Measurements from ENCODE around the gene TRIM28.
A peak's percentile ranks its signal among the peaks of the same experiment; 100 is the strongest.
"Not testable (repeated sequence)": the region's sequence is repeated elsewhere in the genome, so short reads cannot be mapped to it uniquely, and the experiment has no call there.

The TRIM28 gene

GRCh38 chr19:58519355-58520256, 24.3 kb upstream of the TRIM28 start, which contains the start of gene ZBTB45:
Gene ZBTB45 (minus strand): TSS chr19:58519810. CDS start chr19:58517673, 2,137 bp downstream.
- peak; percentile 88 for DNase-seq (ENCODE audit: low spot score)

DNA sequence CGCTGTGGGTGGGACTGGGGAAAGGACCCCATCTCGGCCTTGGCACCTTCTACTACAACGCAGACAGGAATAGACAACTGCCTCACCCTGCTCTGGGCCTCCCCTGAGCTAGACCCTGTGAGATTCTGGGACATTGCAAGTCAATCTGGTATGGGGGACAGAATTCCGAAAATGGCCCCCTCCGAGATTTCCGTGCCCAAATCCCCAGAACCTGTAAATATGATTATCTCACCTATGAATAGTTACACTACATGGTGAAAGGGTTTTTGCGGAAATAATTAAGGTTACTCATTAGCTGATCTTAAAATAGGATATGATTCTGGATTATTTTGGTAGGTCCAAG, 23.6 kb upstream of the TRIM28 start:
- DNase-seq (ENCODE audit: low spot score) = no peak

DNA sequence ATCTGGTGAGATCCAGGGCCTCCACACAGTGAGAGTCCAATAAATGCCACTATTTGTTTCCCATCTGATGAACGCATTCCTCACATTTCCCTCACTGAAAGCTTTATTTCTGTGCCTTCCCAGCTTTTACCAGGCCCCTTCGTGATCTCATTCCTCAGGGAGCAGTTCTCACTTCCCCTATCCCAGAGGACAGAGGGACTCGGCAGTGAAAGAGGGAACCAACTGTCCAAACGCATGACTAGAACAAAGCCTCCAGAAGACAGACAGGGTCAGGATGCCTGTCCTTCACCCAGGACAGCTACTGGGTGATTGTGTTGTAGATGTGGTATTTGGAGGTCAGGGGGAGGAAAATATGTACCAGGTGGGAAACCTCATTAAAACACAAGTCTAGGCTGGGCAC, 22.2 kb upstream of the TRIM28 start:
- no peak for DNase-seq (ENCODE audit: low spot score)

- DNase-seq (ENCODE audit: low spot score) = no peak
Observed at GRCh38 chr19:58522709-58523108, 21.2 kb upstream of the TRIM28 start.

- DNase-seq (ENCODE audit: low spot score) = no peak
Observed at GRCh38 chr19:58529405-58529804, 14.5 kb upstream of the TRIM28 start.

DNA sequence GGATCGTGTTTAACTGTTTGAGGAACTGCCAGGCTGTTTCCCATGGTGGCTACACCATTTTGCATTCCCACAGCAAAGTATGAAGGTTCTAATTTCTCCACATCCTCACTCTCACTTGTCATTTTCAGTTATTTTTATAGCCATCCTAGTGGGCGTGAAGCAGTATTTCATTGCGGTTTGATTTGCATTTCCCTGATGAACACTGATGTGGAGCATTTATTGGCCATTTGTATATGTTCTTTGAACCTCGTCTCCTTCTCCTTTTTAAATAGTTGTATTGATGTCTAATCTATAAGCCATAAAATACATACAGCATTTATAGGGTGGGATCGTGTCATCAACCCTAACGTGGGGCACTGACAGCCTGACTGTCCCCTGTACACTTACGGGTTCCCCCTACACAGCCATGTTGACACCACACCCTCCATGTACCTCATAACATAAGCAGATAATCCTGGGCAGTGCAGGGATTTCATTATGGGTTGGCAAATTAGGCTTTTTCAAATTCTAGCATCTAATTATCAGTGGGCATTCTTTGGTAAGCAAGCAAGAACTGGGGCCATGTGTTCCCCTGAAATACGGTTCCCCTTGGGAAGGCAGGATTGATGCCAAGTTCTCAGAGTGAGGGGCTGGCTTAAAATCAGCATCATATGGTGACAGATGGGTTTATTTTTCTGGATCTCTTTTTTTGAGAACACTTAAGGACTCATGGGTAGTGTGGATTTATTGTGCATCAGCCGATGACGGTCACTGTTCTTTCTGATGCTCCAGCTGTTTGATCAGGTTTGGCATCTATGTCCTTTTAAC, 12.6 kb upstream of the TRIM28 start:
- DNase-seq (ENCODE audit: low spot score) = no peak

DNA sequence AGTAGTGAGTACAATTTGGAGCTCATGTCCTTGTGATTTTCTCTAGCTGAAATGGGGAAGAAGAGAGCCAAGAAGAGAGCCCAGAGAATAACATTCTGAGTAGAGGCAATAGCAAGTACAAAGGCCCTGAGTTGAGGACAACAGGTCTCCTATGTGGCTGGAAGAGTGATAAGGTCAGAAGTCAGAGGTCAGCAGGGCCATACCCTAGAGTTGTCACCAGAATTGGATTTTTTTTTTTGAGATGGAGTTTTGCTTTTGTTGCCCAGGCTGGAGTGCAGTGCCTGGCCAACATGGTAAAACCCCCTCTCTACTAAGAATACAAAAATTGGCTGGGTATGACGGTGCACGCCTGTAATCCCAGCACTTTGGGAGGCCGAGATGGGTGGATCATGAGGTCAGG, 8.0 kb upstream of the TRIM28 start:
- DNase-seq (ENCODE audit: low spot score) = no peak

- DNase-seq (ENCODE audit: low spot score) = no peak
Observed at GRCh38 chr19:58536852-58537798, 6.7 kb upstream of the TRIM28 start.

- DNase-seq (ENCODE audit: low spot score) = peak; percentile 22
Observed at GRCh38 chr19:58538257-58539168, 5.4 kb upstream of the TRIM28 start.

GRCh38 chr19:58539169-58539559, 4.7 kb upstream of the TRIM28 start:
- not testable (repeated sequence) for DNase-seq (ENCODE audit: low spot score)

DNA sequence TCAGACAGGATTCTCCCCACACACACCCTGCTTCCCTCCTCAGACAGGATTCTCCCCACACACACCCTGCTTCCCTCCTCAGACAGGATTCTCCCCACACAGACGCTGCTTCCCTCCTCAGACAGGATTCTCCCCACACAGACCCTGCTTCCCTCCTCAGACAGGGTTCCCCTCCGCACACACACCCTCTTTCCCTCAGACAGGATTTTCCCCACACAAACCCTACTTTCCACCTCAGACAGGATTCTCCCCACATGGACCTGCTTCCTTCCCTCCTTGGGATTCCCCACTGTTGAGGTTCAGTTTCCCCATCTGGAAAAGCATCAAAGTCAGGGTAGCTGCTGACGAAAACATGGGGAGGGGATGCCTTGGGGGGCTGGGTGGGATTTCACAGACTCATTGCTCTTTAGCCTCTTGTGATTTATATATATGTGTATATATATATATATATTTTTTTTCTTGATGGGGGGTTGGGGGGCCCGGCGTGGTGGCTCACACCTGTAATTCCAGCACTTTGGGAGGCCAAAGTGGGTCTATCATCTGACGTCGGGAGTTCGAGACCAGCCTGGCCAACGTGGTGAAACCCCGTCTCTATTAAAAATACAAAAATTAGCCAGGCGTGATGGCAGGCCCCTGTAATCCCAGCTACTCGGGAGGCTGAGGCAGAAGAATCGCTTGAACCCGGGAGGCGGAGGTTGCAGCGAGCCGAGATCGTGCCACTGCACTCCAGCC, 1.1 kb upstream of the TRIM28 start:
- DNase-seq (ENCODE audit: low spot score) = not testable (repeated sequence)

DNA sequence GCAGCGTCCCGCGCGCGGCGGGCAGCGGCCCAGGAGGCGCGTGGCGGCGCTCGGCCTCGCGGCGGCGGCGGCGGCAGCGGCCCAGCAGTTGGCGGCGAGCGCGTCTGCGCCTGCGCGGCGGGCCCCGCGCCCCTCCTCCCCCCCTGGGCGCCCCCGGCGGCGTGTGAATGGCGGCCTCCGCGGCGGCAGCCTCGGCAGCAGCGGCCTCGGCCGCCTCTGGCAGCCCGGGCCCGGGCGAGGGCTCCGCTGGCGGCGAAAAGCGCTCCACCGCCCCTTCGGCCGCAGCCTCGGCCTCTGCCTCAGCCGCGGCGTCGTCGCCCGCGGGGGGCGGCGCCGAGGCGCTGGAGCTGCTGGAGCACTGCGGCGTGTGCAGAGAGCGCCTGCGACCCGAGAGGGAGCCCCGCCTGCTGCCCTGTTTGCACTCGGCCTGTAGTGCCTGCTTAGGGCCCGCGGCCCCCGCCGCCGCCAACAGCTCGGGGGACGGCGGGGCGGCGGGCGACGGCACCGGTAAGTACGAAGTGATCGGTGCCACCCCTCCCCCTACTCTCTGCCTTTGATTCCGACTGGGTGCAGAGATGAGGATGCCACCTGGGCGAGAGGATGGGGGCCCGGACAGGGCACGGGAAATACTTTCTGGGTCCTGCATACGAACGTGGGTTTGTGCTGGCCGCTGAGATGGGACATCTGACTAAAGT, 874 bp downstream of the TRIM28 start:
- peak; percentile 78 for DNase-seq (ENCODE audit: low spot score)

GRCh38 chr19:58545286-58546018, 1.6 kb downstream of the TRIM28 start:
- peak; percentile 11 for DNase-seq (ENCODE audit: low spot score)

- DNase-seq (ENCODE audit: low spot score) = peak; percentile 8
Observed at GRCh38 chr19:58546019-58546530, 2.2 kb downstream of the TRIM28 start.

DNA sequence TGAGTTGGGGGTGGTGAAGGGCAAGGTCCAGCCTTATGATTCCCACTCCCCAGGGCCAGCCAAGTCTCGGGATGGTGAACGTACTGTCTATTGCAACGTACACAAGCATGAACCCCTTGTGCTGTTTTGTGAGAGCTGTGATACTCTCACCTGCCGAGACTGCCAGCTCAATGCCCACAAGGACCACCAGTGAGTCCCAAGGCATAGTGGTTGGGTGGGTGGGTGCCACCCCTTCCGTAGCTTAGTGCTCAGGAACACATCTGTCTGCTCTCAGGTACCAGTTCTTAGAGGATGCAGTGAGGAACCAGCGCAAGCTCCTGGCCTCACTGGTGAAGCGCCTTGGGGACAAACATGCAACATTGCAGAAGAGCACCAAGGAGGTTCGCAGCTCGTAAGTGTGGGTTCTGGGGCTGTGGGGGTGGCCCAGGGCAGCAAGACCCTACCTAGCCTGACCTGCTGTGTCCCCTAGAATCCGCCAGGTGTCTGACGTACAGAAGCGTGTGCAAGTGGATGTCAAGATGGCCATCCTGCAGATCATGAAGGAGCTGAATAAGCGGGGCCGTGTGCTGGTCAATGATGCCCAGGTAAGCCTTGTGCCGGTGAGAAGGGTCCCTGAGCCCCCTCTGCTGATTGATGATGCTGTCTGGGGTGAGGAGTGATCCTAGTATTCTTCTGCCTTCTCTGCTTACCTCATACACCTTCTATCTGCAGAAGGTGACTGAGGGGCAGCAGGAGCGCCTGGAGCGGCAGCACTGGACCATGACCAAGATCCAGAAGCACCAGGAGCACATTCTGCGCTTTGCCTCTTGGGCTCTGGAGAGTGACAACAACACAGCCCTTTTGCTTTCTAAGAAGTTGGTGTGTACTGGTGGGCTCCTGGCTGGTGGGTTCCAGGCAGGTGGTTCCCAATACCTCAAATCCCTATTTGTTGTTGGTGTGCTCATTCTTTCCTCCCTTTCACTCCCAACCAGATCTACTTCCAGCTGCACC, 3.8 kb downstream of the TRIM28 start:
- DNase-seq (ENCODE audit: low spot score) = no peak

DNA sequence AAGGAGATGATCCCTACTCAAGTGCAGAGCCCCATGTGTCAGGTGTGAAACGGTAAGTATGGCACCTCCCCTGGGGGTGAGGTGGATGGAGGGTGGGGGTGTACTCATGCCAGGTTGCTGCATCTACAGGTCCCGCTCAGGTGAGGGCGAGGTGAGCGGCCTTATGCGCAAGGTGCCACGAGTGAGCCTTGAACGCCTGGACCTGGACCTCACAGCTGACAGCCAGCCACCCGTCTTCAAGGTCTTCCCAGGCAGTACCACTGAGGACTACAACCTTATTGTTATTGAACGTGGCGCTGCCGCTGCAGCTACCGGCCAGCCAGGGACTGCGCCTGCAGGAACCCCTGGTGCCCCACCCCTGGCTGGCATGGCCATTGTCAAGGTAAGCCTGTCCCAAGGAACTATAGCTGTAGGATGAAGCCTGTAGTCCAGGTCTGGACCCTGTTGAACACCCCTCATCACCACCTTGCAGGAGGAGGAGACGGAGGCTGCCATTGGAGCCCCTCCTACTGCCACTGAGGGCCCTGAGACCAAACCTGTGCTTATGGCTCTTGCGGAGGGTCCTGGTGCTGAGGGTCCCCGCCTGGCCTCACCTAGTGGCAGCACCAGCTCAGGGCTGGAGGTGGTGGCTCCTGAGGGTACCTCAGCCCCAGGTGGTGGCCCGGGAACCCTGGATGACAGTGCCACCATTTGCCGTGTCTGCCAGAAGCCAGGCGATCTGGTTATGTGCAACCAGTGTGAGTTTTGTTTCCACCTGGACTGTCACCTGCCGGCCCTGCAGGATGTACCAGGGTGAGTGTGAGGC, 5.2 kb downstream of the TRIM28 start:
- no peak for DNase-seq (ENCODE audit: low spot score)

Measured in HuH-7.5 (cell line).